ENCODE measurements around the gene TMEM239. TPM values are rescaled to one million over a fixed set of nuclear protein-coding genes. Genes with fewer than 3 reads are reported as not detected.

Gene TMEM239
- total and polyA plus RNA-seq, 2 of the 8 experiments (the other 6 are each of a cell fraction or from before 2014, with no cell fraction given), result not detected

GRCh38 chr20:2800521-2801285 is 15.5 kb upstream of the TMEM239 start, which contains the start of gene CPXM1 (continued):
- TF ChIP-seq CTCF (IDR thresholded peaks at IDR 0.05; ENCODE audit: control extremely low read depth in 1 of 3, insufficient read depth in 1 of 3, low read depth in 1 of 3, low read length in 3 of 3) (peak in 1 of 3 experiments; percentile 20; a peak in 1 of 4 replicates), PHF8 (conservative IDR thresholded peaks at IDR 0.05; ENCODE audit: low read depth, low read length) (0 out of 2 replicates have a peak, but pooled peaks have one; percentile 3), SIX5 (IDR thresholded peaks at IDR 0.05; ENCODE audit: low read depth, low read length) (no peak), GABPA (IDR thresholded peaks at IDR 0.05; ENCODE audit: borderline replicate concordance, insufficient read depth, low read length) (peak; percentile 50; the same call in 1 of the 2 replicates), MAFK (IDR thresholded peaks at IDR 0.05; ENCODE audit: low read depth, low read length) (no peak), YY1 (IDR thresholded peaks at IDR 0.05; ENCODE audit: low read depth, low read length) (no peak), SRF (IDR thresholded peaks at IDR 0.05; ENCODE audit: low read depth, low read length) (no peak), ATF2 (IDR thresholded peaks at IDR 0.05; ENCODE audit: low read length) (no peak), CTBP2 (IDR thresholded peaks at IDR 0.05; ENCODE audit: borderline replicate concordance, insufficient read depth, insufficient read length, low read length) (no peak), TBP (IDR thresholded peaks at IDR 0.05; ENCODE audit: low read depth, low read length) (0 out of 2 replicates have a peak, but pooled peaks have one; percentile 48), POU5F1 (IDR thresholded peaks at IDR 0.05; ENCODE audit: low read depth, low read length) (no peak)

All from H1 (cell line).